OCI-LY7 (cell line): ENCODE results near the gene AK9. TPM values are rescaled to one million over a fixed set of nuclear protein-coding genes. Genes with fewer than 3 reads are reported as not detected.

Source experiments
- BruUV-seq: library from RNA; stranded (reverse); fragments of 400-500 nt; replicated peaks from 2 replicates; lab custom pipeline; 2021; lab: Mats Ljungman, UMichigan
- CTCF ChIA-PET: fragments of 300-600 bp; sonication (Branson Sonifier 250); formaldehyde crosslinking; loops from one replicate; lab custom pipeline; 2022; ENCODE audit warnings: antibody characterized with exemption; ENCODE audit not compliant: unreplicated experiment; lab: Charles Lee
- POLR2A ChIA-PET: fragments of 300-600 bp; sonication (Branson Sonifier 250); formaldehyde crosslinking; loops from one replicate; lab custom pipeline; 2022; ENCODE audit warnings: antibody characterized with exemption; lab: Charles Lee
- DNase-seq: peaks from one replicate; pipeline ENCODE4 v3.0.0-alpha.2; 2015; ENCODE audit warnings: low spot score
- H2AFZ ChIP-seq: fragments of 200-600 bp; sonication (generic), shearing (Covaris generic); 2 replicates; pipeline ENCODE4 v1.6.1; 2014; ENCODE audit warnings: mild to moderate bottlenecking, antibody characterized with exemption, low read length, moderate library complexity
- H3K27ac ChIP-seq: fragments of 200-600 bp; sonication (generic); 2 replicates; pipeline ENCODE4 v1.5.1; 2014; ENCODE audit warnings: mixed run types, low read depth, mild to moderate bottlenecking, moderate library complexity, low read length, inconsistent platforms; ENCODE audit not compliant: poor library complexity, severe bottlenecking
- H3K36me3 ChIP-seq: fragments of 200-600 bp; sonication (generic); 2 replicates; pipeline ENCODE4 v1.6.1; 2014; ENCODE audit warnings: mild to moderate bottlenecking, antibody characterized with exemption, low read length, moderate library complexity, mixed read lengths; ENCODE audit not compliant: insufficient read depth
- H3K4me1 ChIP-seq: fragments of 200-600 bp; sonication (generic); 2 replicates; pipeline ENCODE4 v1.5.1; 2014; ENCODE audit warnings: mild to moderate bottlenecking, low read length; ENCODE audit not compliant: insufficient read depth, poor library complexity, severe bottlenecking
- H3K4me2 ChIP-seq: fragments of 200-600 bp; sonication (generic); 2 replicates; pipeline ENCODE4 v1.6.1; 2014; ENCODE audit warnings: mild to moderate bottlenecking, low read length
- H3K4me3 ChIP-seq: fragments of 200-600 bp; sonication (generic); 2 replicates; pipeline ENCODE4 v1.5.1; 2014; ENCODE audit warnings: mild to moderate bottlenecking, low read depth, low read length; ENCODE audit not compliant: poor library complexity, severe bottlenecking
- H3K79me2 ChIP-seq: fragments of 200-600 bp; sonication (generic); 2 replicates; pipeline ENCODE4 v1.6.1; 2016; ENCODE audit warnings: low read depth, mild to moderate bottlenecking, low read length, moderate library complexity, mixed read lengths; ENCODE audit not compliant: insufficient read depth
- H3K9me2 ChIP-seq: fragments of 200-600 bp; sonication (generic); 2 replicates; pipeline ENCODE4 v1.6.1; 2016; ENCODE audit warnings: mild to moderate bottlenecking, low read length, mixed read lengths; ENCODE audit not compliant: insufficient read depth
- H3K9me3 ChIP-seq: fragments of 200-600 bp; sonication (generic); 2 replicates; pipeline ENCODE4 v1.6.1; 2014; ENCODE audit warnings: mild to moderate bottlenecking, mixed run types, low read length, mixed read lengths
- H4K20me1 ChIP-seq: fragments of 200-600 bp; sonication (generic); 2 replicates; pipeline ENCODE4 v1.6.1; 2014; ENCODE audit warnings: mild to moderate bottlenecking, antibody characterized with exemption, low read length, moderate library complexity, mixed read lengths; ENCODE audit not compliant: insufficient read depth
- CTCF ChIP-seq: fragments of 200-600 bp; sonication (generic); conservative IDR thresholded peaks from 2 replicates; pipeline ENCODE4 v1.5.1; 2014; ENCODE audit warnings: mild to moderate bottlenecking, antibody characterized with exemption, low read length, moderate library complexity, mixed read lengths
- EZH2phosphoT487 ChIP-seq: fragments of 200-600 bp; sonication (generic); IDR thresholded peaks from 2 replicates; pipeline ENCODE4 v1.6.1; 2018; ENCODE audit warnings: low read depth, borderline replicate concordance, mild to moderate bottlenecking, mixed run types, antibody characterized with exemption, low read length, moderate library complexity, mixed read lengths
- intact Hi-C: fragments of 100-400 bp; cut with micrococcal nuclease; formaldehyde crosslinking; loops from one replicate; pipeline ENCODE4 v1.10.0; 2022; ENCODE audit not compliant: unreplicated experiment
- total RNA-seq, 2 experiments: library from RNA; depleted of rRNA in 1 of 2; stranded (reverse); fragments of >200 nt in 1 of 2; shearing (Covaris generic) in 1 of 2; gene quantifications; 2 replicates each; pipeline ENCODE4 v1.2.3, GENCODE V29; 2014 to 2022

Gene AK9
- total RNA-seq, 2 experiments from 2014 or later: 4.9 to 6.7 TPM

- Histone ChIP-seq H4K20me1 (no peaks in the 10 kb centered on the region), H3K4me1 (no peaks in the 10 kb centered on the region), H2AFZ (no peak overlapping the region), H3K4me3 (no peak overlapping the region), H3K36me3 (no peaks in the 10 kb centered on the region), H3K9me3 (no peaks in the 10 kb centered on the region), H3K4me2 (no peak overlapping the region), H3K79me2 (no peaks in the 10 kb centered on the region), H3K9me2 (no peaks in the 10 kb centered on the region), H3K27ac (no peak overlapping the region)
- intact Hi-C loops: no loop called here
- TF ChIP-seq EZH2phosphoT487: no peak
- no peak for TF ChIP-seq CTCF
- no peak for DNase-seq
- no TSS peak for BruUV-seq
- ChIA-PET CTCF (no interaction called here), POLR2A (no interaction called here)
Measured at GRCh38 chr6:109498052-109498451, 192.9 kb downstream of the AK9 start.

GRCh38 chr6:109496036-109496772 lies 194.8 kb downstream of the AK9 start:
- DNase-seq: no peak
- no peaks in the 10 kb centered on the region for H3K4me1 ChIP-seq
- intact Hi-C loops: no loop called here
- no peaks in the 10 kb centered on the region for H3K36me3 ChIP-seq
- no peak for TF ChIP-seq CTCF
- no peak for TF ChIP-seq EZH2phosphoT487
- H2AFZ ChIP-seq: no peak overlapping the region
- H3K79me2 ChIP-seq: no peaks in the 10 kb centered on the region
- no peaks in the 10 kb centered on the region for H4K20me1 ChIP-seq
- CTCF ChIA-PET: no interaction called here
- BruUV-seq: no TSS peak
- POLR2A ChIA-PET: interaction anchor here (0.8 to 1.4 kb wide), 2 partner anchors 11 to 12 kb away, joined by 3 read pairs; no protein-coding TSS in a partner anchor
- no peaks in the 10 kb centered on the region for H3K9me2 ChIP-seq
- no peak overlapping the region for H3K4me3 ChIP-seq
- H3K9me3 ChIP-seq: no peaks in the 10 kb centered on the region
- no peak overlapping the region for H3K27ac ChIP-seq
- H3K4me2 ChIP-seq: no peak overlapping the region

GRCh38 chr6:109493865-109494264 lies 197.1 kb downstream of the AK9 start:
- DNase-seq: no peak
- no peak for TF ChIP-seq CTCF
- TF ChIP-seq EZH2phosphoT487: no peak
- Histone ChIP-seq H3K4me2 (no peak overlapping the region), H2AFZ (no peak overlapping the region), H3K4me3 (no peak overlapping the region), H3K4me1 (no peaks in the 10 kb centered on the region), H3K36me3 (no peaks in the 10 kb centered on the region), H3K9me3 (no peaks in the 10 kb centered on the region), H3K9me2 (no peaks in the 10 kb centered on the region), H3K79me2 (no peaks in the 10 kb centered on the region), H3K27ac (no peak overlapping the region), H4K20me1 (no peaks in the 10 kb centered on the region)
- POLR2A ChIA-PET: no interaction called here
- CTCF ChIA-PET: no interaction called here
- intact Hi-C loops: no loop called here
- BruUV-seq: no TSS peak
